ENCODE results near the gene LCK. TPM values are rescaled to one million over a fixed set of nuclear protein-coding genes. Genes with fewer than 3 reads are reported as not detected.

LCK gene
- polyA plus RNA-seq, 2 donors, result 2.3 to 2.4 TPM

- H3K36me3 ChIP-seq (ENCODE audit: control insufficient read depth in 2 of 2, insufficient read depth in 2 of 2, low read length in 1 of 2), result peaks cover 16 to 36% of the 10 kb centered on the region in 2 donors
- H3K9me3 ChIP-seq (ENCODE audit: control insufficient read depth in 2 of 2, insufficient read depth in 1 of 2, low read depth in 1 of 2, low read length in 1 of 2), result no peaks in the 10 kb centered on the region
- H3K4me3 ChIP-seq (ENCODE audit: low read depth in 1 of 2, low read length in 2 of 2), result no peak overlapping the region
- H3K27me3 ChIP-seq (ENCODE audit: control insufficient read depth in 1 of 2, insufficient read depth in 2 of 2, low read length in 2 of 2), result no peaks in the 10 kb centered on the region
- no peak overlapping the region for H3K27ac ChIP-seq (ENCODE audit: low read depth in 2 of 2, low read length in 1 of 2)
- H3K4me1 ChIP-seq (ENCODE audit: control insufficient read depth in 2 of 2, insufficient read depth in 2 of 2, low read length in 1 of 2), result peaks cover 5 to 8% of the 10 kb centered on the region in 2 donors
- 63 to 77% methylated on average over 3 of the region's 3 CpGs for WGBS, 2 donors
Observed at GRCh38 chr1:32333251-32333963, 82.3 kb downstream of the LCK start.

- Histone ChIP-seq H3K27ac (ENCODE audit: low read depth in 2 of 2, low read length in 1 of 2) (no peak overlapping the region), H3K9me3 (ENCODE audit: control insufficient read depth in 2 of 2, insufficient read depth in 1 of 2, low read depth in 1 of 2, low read length in 1 of 2) (no peaks in the 10 kb centered on the region), H3K36me3 (ENCODE audit: control insufficient read depth in 2 of 2, insufficient read depth in 2 of 2, low read length in 1 of 2) (peaks cover 13 to 28% of the 10 kb centered on the region in 2 donors), H3K4me1 (ENCODE audit: control insufficient read depth in 2 of 2, insufficient read depth in 2 of 2, low read length in 1 of 2) (peaks cover 5 to 8% of the 10 kb centered on the region in 2 donors), H3K27me3 (ENCODE audit: control insufficient read depth in 1 of 2, insufficient read depth in 2 of 2, low read length in 2 of 2) (no peaks in the 10 kb centered on the region), H3K4me3 (ENCODE audit: low read depth in 1 of 2, low read length in 2 of 2) (no peak overlapping the region)
- 56 to 62% methylated on average over 8 to 9 of the region's 9 CpGs for WGBS, 2 donors
Observed at GRCh38 chr1:32334274-32334861, 83.3 kb downstream of the LCK start.

- H3K4me3 ChIP-seq (ENCODE audit: low read depth in 1 of 2, low read length in 2 of 2), result peak overlapping the region; percentile 50 to 52
- peaks cover 13 to 23% of the 10 kb centered on the region in 2 donors for H3K36me3 ChIP-seq (ENCODE audit: control insufficient read depth in 2 of 2, insufficient read depth in 2 of 2, low read length in 1 of 2)
- H3K27me3 ChIP-seq (ENCODE audit: control insufficient read depth in 1 of 2, insufficient read depth in 2 of 2, low read length in 2 of 2), result no peaks in the 10 kb centered on the region
- H3K27ac ChIP-seq (ENCODE audit: low read depth in 2 of 2, low read length in 1 of 2), result no peak overlapping the region
- peaks cover 5 to 8% of the 10 kb centered on the region in 2 donors for H3K4me1 ChIP-seq (ENCODE audit: control insufficient read depth in 2 of 2, insufficient read depth in 2 of 2, low read length in 1 of 2)
- H3K9me3 ChIP-seq (ENCODE audit: control insufficient read depth in 2 of 2, insufficient read depth in 1 of 2, low read depth in 1 of 2, low read length in 1 of 2), result no peaks in the 10 kb centered on the region
- WGBS, 2 donors, result 3% methylated on average over 44 to 46 of the region's 46 CpGs
Observed at GRCh38 chr1:32334864-32335534, 83.9 kb downstream of the LCK start.

GRCh38 chr1:32335535-32335789 lies 84.4 kb downstream of the LCK start:
- peaks cover 5 to 8% of the 10 kb centered on the region in 2 donors for H3K4me1 ChIP-seq (ENCODE audit: control insufficient read depth in 2 of 2, insufficient read depth in 2 of 2, low read length in 1 of 2)
- WGBS, 2 donors, result 0 to 1% methylated on average over 29 to 34 of the region's 34 CpGs
- H3K9me3 ChIP-seq (ENCODE audit: control insufficient read depth in 2 of 2, insufficient read depth in 1 of 2, low read depth in 1 of 2, low read length in 1 of 2), result no peaks in the 10 kb centered on the region
- peaks cover 13 to 19% of the 10 kb centered on the region in 2 donors for H3K36me3 ChIP-seq (ENCODE audit: control insufficient read depth in 2 of 2, insufficient read depth in 2 of 2, low read length in 1 of 2)
- H3K4me3 ChIP-seq (ENCODE audit: low read depth in 1 of 2, low read length in 2 of 2), result peak overlapping the region; percentile 50 to 52
- no peak overlapping the region for H3K27ac ChIP-seq (ENCODE audit: low read depth in 2 of 2, low read length in 1 of 2)
- H3K27me3 ChIP-seq (ENCODE audit: control insufficient read depth in 1 of 2, insufficient read depth in 2 of 2, low read length in 2 of 2), result no peaks in the 10 kb centered on the region

Other genes with a start within 250 kb of the LCK start
- gene KHDRBS1, start 237.4 kb upstream of the LCK start, polyA plus RNA-seq, result 10 to 100 TPM; 55.1 to 63.4 TPM
- gene TMEM39B, start 178.3 kb upstream of the LCK start, polyA plus RNA-seq, result 1 to 10 TPM; 6.8 to 9.5 TPM
- gene KPNA6, start 143.2 kb upstream of the LCK start, polyA plus RNA-seq, result 1 to 10 TPM; 6.9 to 9.9 TPM
- 10 to 100 TPM; 10.2 to 13.5 TPM for gene TXLNA, start 71.6 kb upstream of the LCK start, polyA plus RNA-seq
- gene CCDC28B, start 50.7 kb upstream of the LCK start, polyA plus RNA-seq, result 1 to 10 TPM; 2.7 to 2.9 TPM
- gene IQCC, start 45.6 kb upstream of the LCK start, polyA plus RNA-seq, result 1 to 10 TPM; 1.5 to 1.6 TPM
- gene DCDC2B, start 42.2 kb upstream of the LCK start, polyA plus RNA-seq, result under 1 TPM in 1 of 2 donors, not detected in 1; 0.06 TPM
- 10 to 100 TPM; 10.4 to 15.6 TPM for gene TMEM234, start 28.9 kb upstream of the LCK start, polyA plus RNA-seq
- gene EIF3I, start 28.9 kb upstream of the LCK start, polyA plus RNA-seq, result 100 to 1,000 TPM; 134 to 189 TPM
- gene FAM167B, start 4.0 kb upstream of the LCK start, polyA plus RNA-seq, result 1 to 10 TPM; 1.8 to 2.0 TPM
- 10 to 100 TPM; 43.8 to 90.3 TPM for gene HDAC1, start 40.8 kb downstream of the LCK start, polyA plus RNA-seq
- gene MARCKSL1, start 85.0 kb downstream of the LCK start, polyA plus RNA-seq, result 1 to 10 TPM; 3.6 to 6.0 TPM
- 1 to 10 TPM; 2.9 to 5.9 TPM for gene FAM229A, start 111.2 kb downstream of the LCK start, polyA plus RNA-seq
- gene TSSK3, start 111.3 kb downstream of the LCK start, polyA plus RNA-seq, result under 1 TPM; 0.15 to 0.53 TPM
- gene BSDC1, start 143.2 kb downstream of the LCK start, polyA plus RNA-seq, result 10 to 100 TPM; 24.1 to 26.9 TPM
- gene ZBTB8B, start 213.8 kb downstream of the LCK start, polyA plus RNA-seq, result not detected

All from esophagus (tissue), 2 donors.